GM12878 (cell line): ENCODE data around the gene MFSD6. TPM values are rescaled to one million over a fixed set of nuclear protein-coding genes. Genes with fewer than 3 reads are reported as not detected.

ENCODE experiments used
- ATAC-seq: fragments of 200-7000 bp; cut with Tn5 transposase; 3 replicates; pipeline ENCODE4 v1.9.1; 2020; ENCODE audit warnings: mild to moderate bottlenecking, moderate library complexity
- BruUV-seq: library from RNA; stranded (reverse); fragments of 400-500 nt; replicated peaks from 2 replicates; lab custom pipeline; 2021; lab: Mats Ljungman, UMichigan
- CTCF ChIA-PET: fragments of 300-600 bp; sonication (Branson Sonifier 250); formaldehyde crosslinking; extraction: SDS; loops from one replicate; lab custom pipeline; 2021; ENCODE audit warnings: inconsistent platforms; lab: Yijun Ruan, JAX
- POLR2A ChIA-PET: fragments of 350-600 bp; formaldehyde crosslinking; extraction: SDS; loops from one replicate; lab custom pipeline; 2021; ENCODE audit warnings: inconsistent platforms; lab: Charles Lee
- RAD21 ChIA-PET: fragments of 300-600 bp; sonication (Branson Sonifier 250); formaldehyde crosslinking; loops from one replicate; lab custom pipeline; 2023; ENCODE audit warnings: antibody characterized with exemption; ENCODE audit not compliant: unreplicated experiment; lab: Charles Lee
- SMC1A ChIA-PET: fragments of 300-600 bp; sonication (Branson Sonifier 250); formaldehyde crosslinking; loops from one replicate; lab custom pipeline; 2023; ENCODE audit not compliant: unreplicated experiment, uncharacterized antibody; lab: Charles Lee
- DNase-seq: peaks from one replicate; pipeline ENCODE4 v3.0.0-alpha.2; 2011; ENCODE audit warnings: low read depth, low spot score
- FAIRE-seq: peaks from 3 replicates; lab custom pipeline; 2011; peaks lifted over from hg19 to GRCh38; lab: Jason Lieb, UNC
- H2AFZ ChIP-seq: 2 replicates; pipeline ENCODE4 v1.6.0; 2011; ENCODE audit warnings: low read depth, low read length, control low read depth; ENCODE audit not compliant: control insufficient read depth
- H3K27ac ChIP-seq: 2 replicates; pipeline ENCODE4 v1.5.1; 2011; ENCODE audit warnings: control low read depth; ENCODE audit not compliant: control insufficient read depth, insufficient read depth
- H3K27me3 ChIP-seq, 2 experiments: replicated peaks in 1 of 2; 2 replicates each; pipeline versions ENCODE4 v1.6.0 to v1.6.1; 2011; ENCODE audit warnings: low read length in 1 of 2; ENCODE audit not compliant: control insufficient read depth in 2 of 2, insufficient read depth in 2 of 2
- H3K36me3 ChIP-seq, 2 experiments: 2 replicates each; pipeline ENCODE4 v1.5.1; 2011; ENCODE audit warnings: low read length in 1 of 2; ENCODE audit not compliant: control insufficient read depth in 2 of 2, insufficient read depth in 2 of 2
- H3K4me1 ChIP-seq: 2 replicates; pipeline ENCODE4 v1.6.1; 2011; ENCODE audit warnings: mild to moderate bottlenecking, low read length, moderate library complexity, mixed read lengths; ENCODE audit not compliant: control insufficient read depth, insufficient read depth
- H3K4me2 ChIP-seq: 2 replicates; pipeline ENCODE4 v1.6.0; 2011; ENCODE audit warnings: control low read depth; ENCODE audit not compliant: control insufficient read depth, insufficient read depth
- H3K4me3 ChIP-seq: fragments of 200-600 bp; sonication (generic); 2 replicates; pipeline ENCODE4 v1.5.1; 2016
- H3K79me2 ChIP-seq: 2 replicates; pipeline ENCODE4 v1.6.0; 2011; ENCODE audit warnings: low read length; ENCODE audit not compliant: control insufficient read depth, insufficient read depth
- H3K9ac ChIP-seq: 2 replicates; pipeline ENCODE4 v1.8.0; 2011; ENCODE audit warnings: low read length, control low read depth, mixed read lengths; ENCODE audit not compliant: control insufficient read depth, insufficient read depth
- H3K9me3 ChIP-seq: replicated peaks from 3 replicates; pipeline ENCODE4 v1.5.1; 2011; ENCODE audit warnings: mild to moderate bottlenecking, low read length; ENCODE audit not compliant: control insufficient read depth, insufficient read depth
- H4K20me1 ChIP-seq: 2 replicates; pipeline ENCODE4 v1.6.0; 2011; ENCODE audit not compliant: control insufficient read depth, insufficient read depth
- ATF7 ChIP-seq: fragments of 450-650 bp; IDR thresholded peaks from 2 replicates; pipeline ENCODE4 v1.6.1; 2016; ENCODE audit warnings: low read depth, mild to moderate bottlenecking
- CBFB ChIP-seq: IDR thresholded peaks from 2 replicates; pipeline ENCODE4 v1.6.1; 2016; ENCODE audit warnings: antibody characterized with exemption, low read depth
- HDGF ChIP-seq: fragments of 450-650 bp; IDR thresholded peaks from 2 replicates; pipeline ENCODE4 v1.6.1; 2016; ENCODE audit warnings: antibody characterized with exemption
- JUND ChIP-seq: IDR thresholded peaks from 2 replicates; pipeline ENCODE4 v1.6.1; 2012; ENCODE audit warnings: low read depth, mild to moderate bottlenecking, low read length, improper control_type of control experiment, moderate library complexity
- PAX5 ChIP-seq: IDR thresholded peaks from 2 replicates; pipeline ENCODE4 v1.6.1; 2011; ENCODE audit warnings: low read depth, low read length, borderline replicate concordance
- PKNOX1 ChIP-seq: fragments of 450-650 bp; IDR thresholded peaks from 2 replicates; pipeline ENCODE4 v1.6.1; 2016; ENCODE audit warnings: mild to moderate bottlenecking
- PML ChIP-seq: IDR thresholded peaks from 2 replicates; pipeline ENCODE4 v1.6.1; 2012; ENCODE audit warnings: low read length, inconsistent platforms
- POU2F2 ChIP-seq: IDR thresholded peaks from 3 replicates; pipeline ENCODE4 v1.6.1; 2011; ENCODE audit warnings: low read depth, mild to moderate bottlenecking, low read length, borderline replicate concordance
- RAD21 ChIP-seq: IDR thresholded peaks from 2 replicates; pipeline ENCODE4 v1.6.1; 2011; ENCODE audit warnings: mild to moderate bottlenecking, low read depth, low read length, moderate library complexity; ENCODE audit not compliant: insufficient read depth
- RFX5 ChIP-seq: IDR thresholded peaks from 2 replicates; pipeline ENCODE4 v1.6.1; 2011; ENCODE audit warnings: low read depth, low read length, improper control_type of control experiment
- TARDBP ChIP-seq: IDR thresholded peaks from 2 replicates; pipeline ENCODE4 v1.6.1; 2016; ENCODE audit warnings: borderline replicate concordance
- WRNIP1 ChIP-seq: IDR thresholded peaks from 2 replicates; pipeline ENCODE4 v1.6.1; 2011; ENCODE audit warnings: low read depth, low read length, improper control_type of control experiment, borderline replicate concordance
- YBX1 ChIP-seq: fragments of 450-650 bp; IDR thresholded peaks from 2 replicates; pipeline ENCODE4 v1.6.1; 2016; ENCODE audit warnings: antibody characterized with exemption
- WGBS: methylation state at CpG from one replicate; pipeline ENCODE4 v1.1.6; 2016; ENCODE audit warnings: low lambda C conversion rate; ENCODE audit not compliant: insufficient replicate concordance, insufficient coverage; ENCODE audit errors: missing lambda C conversion rate; 5-methylcytosine and 5-hydroxymethylcytosine counted together
- in situ Hi-C: fragments of 300-500 bp; cut with MboI; formaldehyde crosslinking; loops from 9 replicates; pipeline ENCODE4 v1.14.3; 2018; ENCODE audit warnings: mixed read lengths
- intact Hi-C: fragments of 100-400 bp; cut with micrococcal nuclease; formaldehyde crosslinking; loops from one replicate; pipeline ENCODE4 v1.14.2; 2022; ENCODE audit not compliant: unreplicated experiment
- polyA plus RNA-seq, 11 experiments: library from polyadenylated mRNA; depleted of rRNA in 4 of 11; unstranded in 6 of 11; stranded (reverse) in 5 of 11; fragments of >200 nt; fragmentation: Nextera tagmentation in 4 of 11; fragmentation: Illumina TruSeq in 1 of 11; extraction: Ambion mirVana in 4 of 11; extraction: Trizol in 1 of 11; gene quantifications; 1 replicate in 1 of 11; 2 replicates in 10 of 11; pipeline versions ENCODE4 v1.2.1 to v1.2.3, GENCODE V29; 2011 to 2016; ENCODE audit warnings: inconsistent platforms in 2 of 11, missing spikeins in 2 of 11, low read depth in 1 of 11
- total RNA-seq, 4 experiments: library from RNA; depleted of rRNA in 3 of 4; stranded (reverse); fragments of >200 nt in 3 of 4; fragmentation: Illumina TruSeq in 1 of 4; extraction: Trizol in 1 of 4; gene quantifications; 2 replicates each; pipeline versions ENCODE4 v1.2.1 to v1.2.3, GENCODE V29; 2013 to 2021
- TF ChIP-seq, protein P1 (sequence below): IDR thresholded peaks from 2 replicates; pipeline ENCODE4 v1.6.1; 2011; ENCODE audit warnings: mild to moderate bottlenecking, low read depth, low read length, moderate library complexity; ENCODE audit not compliant: insufficient replicate concordance
- TF ChIP-seq, protein P2 (sequence below): IDR thresholded peaks from 2 replicates; pipeline ENCODE4 v1.6.1; 2011; ENCODE audit warnings: borderline replicate concordance, low read depth, mild to moderate bottlenecking, moderate library complexity, low read length; ENCODE audit not compliant: insufficient read depth, poor library complexity, severe bottlenecking

MFSD6 gene
- total and polyA plus RNA-seq, 10 of the 15 experiments (the other 5 are each of a cell fraction or from before 2014, with no cell fraction given): 6.7 to 42.6 (median 24.2) TPM

DNA sequence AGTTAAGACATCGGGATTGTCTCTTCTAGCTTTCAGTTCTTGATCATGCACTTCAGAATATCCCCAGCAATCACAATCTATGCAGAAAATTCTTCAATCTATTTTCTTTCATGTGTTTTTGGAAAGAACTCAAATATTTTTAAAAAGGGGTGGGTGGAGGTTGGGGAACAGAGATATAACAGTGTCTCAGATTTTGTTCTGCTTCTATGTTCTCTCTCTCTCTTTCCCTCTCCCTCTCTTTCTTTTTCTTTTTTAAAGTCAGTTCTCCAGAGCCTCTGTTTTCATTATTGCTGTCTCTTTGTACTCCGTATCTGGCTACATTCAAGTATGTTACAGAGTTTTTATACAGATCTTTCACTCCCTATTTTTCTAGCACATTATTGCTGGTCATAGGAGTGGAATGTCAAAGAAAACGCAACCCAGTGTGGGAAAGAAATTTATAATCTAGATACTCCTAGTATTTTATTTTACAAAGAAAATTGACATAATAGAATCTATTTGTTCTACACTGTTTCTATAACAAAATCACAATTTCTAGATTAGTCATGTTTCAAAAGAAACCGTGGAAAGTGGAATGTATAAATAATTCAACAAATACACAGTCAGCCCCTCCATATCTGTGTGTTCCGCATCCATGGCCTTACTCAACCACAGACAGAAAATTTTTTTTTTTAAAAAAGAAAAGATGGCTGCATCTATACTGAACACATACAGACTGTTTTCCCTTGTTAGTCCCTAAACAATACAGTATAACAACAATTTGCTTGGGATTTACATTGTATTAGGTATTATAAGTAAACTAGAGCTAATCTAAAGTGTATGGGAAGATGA, 137.6 kb downstream of the MFSD6 start:
- Histone ChIP-seq H3K4me1 (no peaks in the 10 kb centered on the region), H3K27me3 (no peaks in the 10 kb centered on the region), H3K4me2 (no peak overlapping the region), H3K9me3 (peaks cover 2% of the 10 kb centered on the region; the same call in 2 of the 3 replicates), H3K36me3 (no peaks in the 10 kb centered on the region), H3K9ac (no peak overlapping the region), H3K27ac (no peak overlapping the region), H4K20me1 (no peaks in the 10 kb centered on the region), H3K4me3 (no peak overlapping the region), H3K79me2 (no peaks in the 10 kb centered on the region), H2AFZ (no peak overlapping the region)
- RAD21 ChIA-PET: interaction anchor here (1.3 kb wide), 1 partner anchor 16 kb away, joined by 3 read pairs; no protein-coding TSS in a partner anchor
- POLR2A ChIA-PET: interaction anchor here (0.7 kb wide), 1 partner anchor 16 kb away, joined by 3 read pairs; no protein-coding TSS in a partner anchor
- in situ Hi-C loops (no loop called here), intact Hi-C loops (no loop called here)
- 79% methylated on average over 5 of the region's 5 CpGs for WGBS
- CTCF ChIA-PET: no interaction called here
- SMC1A ChIA-PET: interaction anchor here (1.5 to 2.9 kb wide), 2 partner anchors 8 kb away, joined by 4 to 10 read pairs; no protein-coding TSS in a partner anchor
- no peak for FAIRE-seq
- BruUV-seq: no TSS peak
- ATAC-seq: no peak
- no peak for DNase-seq
- no peak for TF ChIP-seq RAD21
- TF ChIP-seq PAX5: no peak
- no peak for TF ChIP-seq RFX5
- TF ChIP-seq PKNOX1: no peak
- TF ChIP-seq CBFB: no peak
- no peak for TF ChIP-seq TARDBP
- no peak for TF ChIP-seq HDGF
- TF ChIP-seq PML: no peak
- TF ChIP-seq YBX1: no peak
- TF ChIP-seq, protein P1, sequence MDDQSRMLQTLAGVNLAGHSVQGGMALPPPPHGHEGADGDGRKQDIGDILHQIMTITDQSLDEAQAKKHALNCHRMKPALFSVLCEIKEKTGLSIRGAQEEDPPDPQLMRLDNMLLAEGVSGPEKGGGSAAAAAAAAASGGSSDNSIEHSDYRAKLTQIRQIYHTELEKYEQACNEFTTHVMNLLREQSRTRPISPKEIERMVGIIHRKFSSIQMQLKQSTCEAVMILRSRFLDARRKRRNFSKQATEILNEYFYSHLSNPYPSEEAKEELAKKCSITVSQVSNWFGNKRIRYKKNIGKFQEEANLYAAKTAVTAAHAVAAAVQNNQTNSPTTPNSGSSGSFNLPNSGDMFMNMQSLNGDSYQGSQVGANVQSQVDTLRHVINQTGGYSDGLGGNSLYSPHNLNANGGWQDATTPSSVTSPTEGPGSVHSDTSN: no peak
- TF ChIP-seq, protein P2, sequence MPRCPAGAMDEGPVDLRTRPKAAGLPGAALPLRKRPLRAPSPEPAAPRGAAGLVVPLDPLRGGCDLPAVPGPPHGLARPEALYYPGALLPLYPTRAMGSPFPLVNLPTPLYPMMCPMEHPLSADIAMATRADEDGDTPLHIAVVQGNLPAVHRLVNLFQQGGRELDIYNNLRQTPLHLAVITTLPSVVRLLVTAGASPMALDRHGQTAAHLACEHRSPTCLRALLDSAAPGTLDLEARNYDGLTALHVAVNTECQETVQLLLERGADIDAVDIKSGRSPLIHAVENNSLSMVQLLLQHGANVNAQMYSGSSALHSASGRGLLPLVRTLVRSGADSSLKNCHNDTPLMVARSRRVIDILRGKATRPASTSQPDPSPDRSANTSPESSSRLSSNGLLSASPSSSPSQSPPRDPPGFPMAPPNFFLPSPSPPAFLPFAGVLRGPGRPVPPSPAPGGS: no peak
- no peak for TF ChIP-seq POU2F2
- TF ChIP-seq JUND: no peak
- TF ChIP-seq WRNIP1: no peak
- TF ChIP-seq ATF7: no peak
